Heart left ventricle (tissue), 13 donors: ENCODE results near the gene CAND1.

Experiments
- POLR2A ChIP-seq, 2 donors: fragments of 450-650 bp; IDR thresholded peaks; one replicate each; pipeline ENCODE4 v1.6.1; 2017; ENCODE audit warnings: antibody characterized with exemption in 2 of 2, mild to moderate bottlenecking in 2 of 2, moderate library complexity in 2 of 2
- TF ChIP-seq, protein P1 (sequence below), 12 donors: fragments of 200-600 bp; sonication (generic) in 4 of 12; IDR thresholded peaks; one replicate each; pipeline versions ENCODE4 v1.5.0 to v1.8.0; 2018 to 2022; ENCODE audit warnings: antibody characterized with exemption in 12 of 12, mild to moderate bottlenecking in 5 of 12
- donor health status: ischemic (EF 13 %, LVEDD 7.1; RV severe dilation, severe dysfunction).
- donor health status: DM: no; HTN: yes; CAD: no.
- donor health status: DM: no; HTN: no; CAD: no.
- donor health status: ischemic (EF 25% LVEDD 6.9; RV normal size, moderate dysfunction).
- donor health status: ischemic (EF 25% LVEDD 5.7; RV mildly dilated, moderate dysfunction).
- donor health status: ischemic (EF 35%, LVEDD 5.7; RV mildly dilated, moderate dysfunction).
- donor health status: nonischemic (EF 11% LVEDD 7.7; RV severe dilation, severe dysfunction).
- donor health status: DM: yes; HTN: yes; CAD: no.
- donor health status: PGD.
- donor health status: ischemic (EF 29% LVEDD 5.4; RV normal size, mild dysfunction).
- donor health status: nonischemic (EF 23%, LVEDD 6.1; RV moderate dilation, normal function).

DNA sequence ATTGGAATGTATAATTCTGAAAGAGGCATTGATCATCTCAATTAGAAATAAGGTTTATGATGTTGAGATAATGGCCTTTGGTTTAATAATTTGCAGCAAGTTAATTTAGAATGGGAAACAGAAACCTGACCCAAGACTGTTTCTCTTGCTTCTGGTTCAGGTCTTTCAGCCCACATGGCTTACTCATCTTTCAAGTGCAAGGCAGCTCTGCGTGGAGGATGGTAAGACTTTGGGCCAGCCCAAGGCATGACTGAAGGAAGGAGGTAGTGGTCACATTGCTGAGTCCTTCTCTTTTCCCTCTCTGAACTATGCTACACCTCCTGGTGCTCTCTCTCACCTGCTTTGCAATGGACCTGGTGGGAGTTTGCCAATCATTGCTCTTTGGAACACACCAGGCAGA, 98.7 kb downstream of the CAND1 start:
- no peak for TF ChIP-seq POLR2A (IDR thresholded peaks at IDR 0.05)
- TF ChIP-seq, protein P1, sequence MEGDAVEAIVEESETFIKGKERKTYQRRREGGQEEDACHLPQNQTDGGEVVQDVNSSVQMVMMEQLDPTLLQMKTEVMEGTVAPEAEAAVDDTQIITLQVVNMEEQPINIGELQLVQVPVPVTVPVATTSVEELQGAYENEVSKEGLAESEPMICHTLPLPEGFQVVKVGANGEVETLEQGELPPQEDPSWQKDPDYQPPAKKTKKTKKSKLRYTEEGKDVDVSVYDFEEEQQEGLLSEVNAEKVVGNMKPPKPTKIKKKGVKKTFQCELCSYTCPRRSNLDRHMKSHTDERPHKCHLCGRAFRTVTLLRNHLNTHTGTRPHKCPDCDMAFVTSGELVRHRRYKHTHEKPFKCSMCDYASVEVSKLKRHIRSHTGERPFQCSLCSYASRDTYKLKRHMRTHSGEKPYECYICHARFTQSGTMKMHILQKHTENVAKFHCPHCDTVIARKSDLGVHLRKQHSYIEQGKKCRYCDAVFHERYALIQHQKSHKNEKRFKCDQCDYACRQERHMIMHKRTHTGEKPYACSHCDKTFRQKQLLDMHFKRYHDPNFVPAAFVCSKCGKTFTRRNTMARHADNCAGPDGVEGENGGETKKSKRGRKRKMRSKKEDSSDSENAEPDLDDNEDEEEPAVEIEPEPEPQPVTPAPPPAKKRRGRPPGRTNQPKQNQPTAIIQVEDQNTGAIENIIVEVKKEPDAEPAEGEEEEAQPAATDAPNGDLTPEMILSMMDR (IDR thresholded peaks at IDR 0.05), result no peak
